ENCODE data around the gene OASL. TPM values are rescaled to one million over a fixed set of nuclear protein-coding genes. Genes with fewer than 3 reads are reported as not detected.
A peak's percentile ranks its signal among the peaks of the same experiment; 100 is the strongest.

Gene OASL
- total RNA-seq, 4 donors from 2014 or later: 5.2 to 18.7 (median 11.5) TPM

GRCh38 chr12:121018860-121019617 lies 20.0 kb downstream of the OASL start:
- H3K27me3 ChIP-seq: no peaks in the 10 kb centered on the region
- in situ Hi-C loops (cut with MboI; ENCODE audit: low pct_ligation_motif_present in 1 of 4, low pct_unique_long_range_greater_than_20kb in 1 of 4, low sequenced_read_pairs in 3 of 4) (no loop called here), intact Hi-C loops (cut with DNase I; ENCODE audit: low total_unique reads) (no loop called here)
- no peaks in the 10 kb centered on the region for H3K36me3 ChIP-seq
- TF ChIP-seq CTCF (IDR thresholded peaks at IDR 0.05): no peak
- no peak for TF ChIP-seq EP300 (IDR thresholded peaks at IDR 0.05; ENCODE audit: low read depth)
- no peak for TF ChIP-seq POLR2A (IDR thresholded peaks at IDR 0.05)
- TF ChIP-seq POLR2AphosphoS5 (IDR thresholded peaks at IDR 0.05): no peak
- no peak overlapping the region for H3K4me3 ChIP-seq
- no peaks in the 10 kb centered on the region for H3K9me3 ChIP-seq
- 84 to 100% methylated on average over 1 to 2 of the region's 2 CpGs for WGBS, 2 donors (ENCODE audit: low coverage in 1 of 2)
- peaks cover 7 to 12% (median 9%) of the 10 kb centered on the region in 4 donors for H3K4me1 ChIP-seq
- H3K27ac ChIP-seq: no peak overlapping the region
- no peak for DNase-seq

- WGBS, 2 donors (ENCODE audit: low coverage in 1 of 2): 89 to 92% methylated on average over 12 to 15 of the region's 15 CpGs
- in situ Hi-C loops (cut with MboI; ENCODE audit: low pct_ligation_motif_present in 1 of 4, low pct_unique_long_range_greater_than_20kb in 1 of 4, low sequenced_read_pairs in 3 of 4) (no loop called here), intact Hi-C loops (cut with DNase I; ENCODE audit: low total_unique reads) (no loop called here)
- TF ChIP-seq POLR2A (IDR thresholded peaks at IDR 0.05) (no peak), EP300 (IDR thresholded peaks at IDR 0.05; ENCODE audit: low read depth) (no peak), POLR2AphosphoS5 (IDR thresholded peaks at IDR 0.05) (no peak), CTCF (IDR thresholded peaks at IDR 0.05) (no peak)
- Histone ChIP-seq H3K36me3 (no peaks in the 10 kb centered on the region), H3K27me3 (no peaks in the 10 kb centered on the region), H3K4me3 (no peak overlapping the region), H3K9me3 (no peaks in the 10 kb centered on the region), H3K4me1 (peaks cover 7 to 12% (median 9%) of the 10 kb centered on the region in 4 donors), H3K27ac (no peak overlapping the region)
- DNase-seq: no peak
Measured at GRCh38 chr12:121017966-121018491, 21.0 kb downstream of the OASL start.

DNA sequence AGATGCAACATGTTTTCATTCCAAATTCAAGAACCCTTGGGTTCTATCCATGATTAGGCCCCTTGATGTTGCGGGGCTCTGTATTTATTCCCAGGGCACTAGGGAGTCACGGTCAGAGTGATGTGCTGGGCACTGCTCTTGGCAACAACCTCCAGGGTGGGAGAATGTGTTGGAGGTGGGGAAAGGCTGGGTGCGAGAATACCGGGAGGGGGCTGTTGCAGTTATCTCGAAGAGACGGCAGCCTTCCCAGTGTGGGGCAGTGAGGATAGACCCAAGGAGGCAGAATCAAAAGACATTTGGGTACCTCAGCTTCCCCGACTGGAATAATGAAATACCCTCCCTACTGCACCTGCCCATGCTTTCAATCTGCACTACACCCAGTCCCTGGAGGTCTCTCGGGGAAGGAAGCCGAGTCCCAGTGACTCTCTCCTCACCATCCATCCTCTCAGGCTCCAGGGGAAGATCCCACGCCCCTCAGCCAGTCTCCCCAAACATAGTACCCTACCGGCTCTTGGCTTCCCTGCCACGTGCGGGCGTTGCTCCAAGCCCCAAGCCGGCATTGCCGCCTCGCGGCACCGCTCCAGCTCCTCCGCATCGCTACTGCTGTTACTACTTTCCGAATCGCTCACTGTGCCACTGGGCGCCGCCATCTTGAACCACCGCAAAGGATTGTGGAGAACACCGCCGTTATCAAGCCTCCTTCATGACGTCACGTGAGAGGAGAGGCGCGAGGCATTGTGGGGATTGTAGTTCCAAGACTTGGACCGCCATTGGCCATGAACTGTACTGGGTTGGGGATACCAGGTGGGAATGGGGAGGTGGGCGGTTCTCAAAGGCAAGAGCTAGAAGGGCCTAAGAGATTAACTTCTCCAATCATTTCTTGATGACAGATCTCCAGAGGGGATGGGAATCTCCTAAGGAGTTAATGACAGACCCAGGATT lies 22.9 kb downstream of the OASL start, which contains the start of gene C12orf43:
C12orf43 (minus strand) TSS at position 663 of the 942 bp plus-strand sequence; CDS start at position 650, 13 bp downstream.
- peaks cover 7 to 12% (median 9%) of the 10 kb centered on the region in 4 donors for H3K4me1 ChIP-seq
- DNase-seq: peak; percentile 94
- no peaks in the 10 kb centered on the region for H3K27me3 ChIP-seq
- peak within 1 kb of the TSS; percentile 72 to 85 (median 78) for H3K27ac ChIP-seq
- no peak for TF ChIP-seq CTCF (IDR thresholded peaks at IDR 0.05)
- peak; percentile 47 to 80 (median 55) for TF ChIP-seq POLR2AphosphoS5 (IDR thresholded peaks at IDR 0.05)
- no peak for TF ChIP-seq EP300 (IDR thresholded peaks at IDR 0.05; ENCODE audit: low read depth)
- no peaks in the 10 kb centered on the region for H3K36me3 ChIP-seq
- in situ Hi-C loops (cut with MboI; ENCODE audit: low pct_ligation_motif_present in 1 of 4, low pct_unique_long_range_greater_than_20kb in 1 of 4, low sequenced_read_pairs in 3 of 4) (no loop called here), intact Hi-C loops (cut with DNase I; ENCODE audit: low total_unique reads) (no loop called here)
- no peaks in the 10 kb centered on the region for H3K9me3 ChIP-seq
- WGBS, 2 donors (ENCODE audit: low coverage in 1 of 2): 0 to 1% methylated on average over 7 to 34 of the region's 34 CpGs
- H3K4me3 ChIP-seq: peak within 1 kb of the TSS; percentile 63 to 81 (median 77)

GRCh38 chr12:121013715-121014114 lies 25.3 kb downstream of the OASL start:
- WGBS, 2 donors (ENCODE audit: low coverage in 1 of 2): 73 to 86% methylated on average over 1 to 3 of the region's 3 CpGs
- H3K4me3 ChIP-seq: no peak overlapping the region
- H3K4me1 ChIP-seq: peaks cover 7 to 12% (median 9%) of the 10 kb centered on the region in 4 donors
- no peaks in the 10 kb centered on the region for H3K27me3 ChIP-seq
- TF ChIP-seq CTCF (IDR thresholded peaks at IDR 0.05): no peak
- no peak for TF ChIP-seq POLR2A (IDR thresholded peaks at IDR 0.05)
- no peak for TF ChIP-seq POLR2AphosphoS5 (IDR thresholded peaks at IDR 0.05)
- no peak for TF ChIP-seq EP300 (IDR thresholded peaks at IDR 0.05; ENCODE audit: low read depth)
- H3K36me3 ChIP-seq: peaks cover 0 to 6% (median 2%) of the 10 kb centered on the region in 4 donors
- in situ Hi-C loops (cut with MboI; ENCODE audit: low pct_ligation_motif_present in 1 of 4, low pct_unique_long_range_greater_than_20kb in 1 of 4, low sequenced_read_pairs in 3 of 4): no loop called here
- H3K9me3 ChIP-seq: no peaks in the 10 kb centered on the region
- no peak for DNase-seq
- intact Hi-C loops (cut with DNase I; ENCODE audit: low total_unique reads): no loop called here
- no peak overlapping the region for H3K27ac ChIP-seq
